NCI-H2227 (cell line): ENCODE results near the gene RANBP10.
"Not testable (repeated sequence)": the region's sequence is repeated elsewhere in the genome, so short reads cannot be mapped to it uniquely, and the experiment has no call there.

ENCODE experiments used
- DNase-seq: peaks from one replicate; lab custom pipeline; 2025; ENCODE audit not compliant: unreplicated experiment; lab: John Stamatoyannopoulos, UW

The RANBP10 gene

DNA sequence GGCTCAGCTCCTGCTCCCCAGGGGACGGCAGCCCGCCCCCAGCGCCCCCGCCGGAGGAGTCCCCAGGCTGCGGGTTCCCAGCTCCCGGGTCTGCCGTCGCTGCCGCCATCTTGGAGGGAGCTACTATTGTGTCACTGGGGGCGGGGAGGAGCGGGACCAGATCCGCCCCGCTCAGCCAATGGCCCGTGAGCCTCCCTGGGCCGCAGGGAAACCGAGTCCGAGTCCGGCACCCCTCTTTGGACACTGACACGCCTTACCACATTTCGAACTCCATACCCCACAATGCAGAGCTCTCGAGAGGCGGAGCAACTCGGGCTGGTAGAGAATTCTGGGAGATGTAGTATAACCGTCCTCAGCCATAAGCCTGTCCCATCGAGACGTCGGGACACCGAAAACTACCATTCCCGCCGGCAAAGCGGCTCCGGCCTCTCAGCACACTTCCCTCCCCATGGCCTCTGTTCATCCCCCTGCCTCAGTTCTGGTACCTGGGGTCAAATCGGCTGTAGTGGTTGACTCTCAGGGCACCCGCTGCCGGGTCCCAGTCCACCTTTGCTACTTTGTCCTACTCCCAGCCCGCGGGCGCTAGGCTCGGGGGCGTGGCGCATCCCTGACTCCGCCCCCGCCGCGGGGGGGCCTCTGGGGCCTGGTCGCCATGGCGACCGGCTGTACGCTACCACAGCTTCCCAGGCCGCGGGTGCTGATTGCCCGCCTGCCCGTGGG is at the start of gene RANBP10, which contains the start of gene TSNAXIP1:
Gene RANBP10, minus strand, starts transcription at position 133 of the 720 bp plus-strand sequence. Its CDS starts 24 bp downstream, at position 109.
Gene TSNAXIP1, plus strand, starts transcription at position 462 of the 720 bp plus-strand sequence. CDS start 261 bp downstream, outside the sequence.
- DNase-seq = peak; percentile 97

DNA sequence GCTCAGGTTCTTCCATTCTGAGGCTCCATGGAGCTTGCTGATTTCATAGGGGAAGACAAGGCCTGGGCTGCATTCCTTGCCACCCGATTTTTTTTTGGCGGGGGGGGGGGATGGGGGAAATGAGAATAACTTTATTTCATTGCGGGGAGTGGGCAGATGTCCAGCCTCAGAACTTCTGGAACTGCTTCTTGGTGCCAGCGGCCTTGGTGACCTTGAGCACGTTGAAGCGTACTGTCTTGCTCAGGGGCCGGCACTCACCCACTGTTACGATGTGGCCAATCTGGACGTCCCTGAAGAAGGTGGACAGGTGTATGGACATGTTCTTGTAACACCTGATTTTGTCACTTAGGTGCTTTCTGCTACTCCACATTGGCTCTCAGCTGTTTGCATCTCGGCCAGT is 49.4 kb upstream of the RANBP10 start:
- no peak for DNase-seq

GRCh38 chr16:67853670-67854069 is 47.3 kb upstream of the RANBP10 start:
- DNase-seq = no peak

DNA sequence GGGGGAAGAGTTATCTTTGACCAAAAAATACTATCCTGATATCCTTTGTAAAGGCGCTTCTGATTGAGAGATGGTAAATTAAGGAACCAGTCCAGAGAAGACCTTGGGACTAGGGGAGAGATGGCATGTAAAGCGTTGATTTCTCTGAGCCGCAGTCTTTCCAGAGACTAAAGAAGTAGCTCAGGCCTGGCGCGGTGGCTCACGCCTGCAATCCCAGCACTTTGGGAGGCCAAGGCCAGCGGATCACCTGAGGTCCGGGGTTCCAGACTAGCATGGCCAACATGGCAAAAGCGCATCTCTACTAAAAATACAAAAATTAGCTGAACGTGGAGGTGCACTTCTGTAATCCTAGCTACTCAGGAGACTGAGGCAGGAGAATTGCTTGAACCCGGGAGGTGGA is 41.8 kb upstream of the RANBP10 start:
- DNase-seq = no peak

DNA sequence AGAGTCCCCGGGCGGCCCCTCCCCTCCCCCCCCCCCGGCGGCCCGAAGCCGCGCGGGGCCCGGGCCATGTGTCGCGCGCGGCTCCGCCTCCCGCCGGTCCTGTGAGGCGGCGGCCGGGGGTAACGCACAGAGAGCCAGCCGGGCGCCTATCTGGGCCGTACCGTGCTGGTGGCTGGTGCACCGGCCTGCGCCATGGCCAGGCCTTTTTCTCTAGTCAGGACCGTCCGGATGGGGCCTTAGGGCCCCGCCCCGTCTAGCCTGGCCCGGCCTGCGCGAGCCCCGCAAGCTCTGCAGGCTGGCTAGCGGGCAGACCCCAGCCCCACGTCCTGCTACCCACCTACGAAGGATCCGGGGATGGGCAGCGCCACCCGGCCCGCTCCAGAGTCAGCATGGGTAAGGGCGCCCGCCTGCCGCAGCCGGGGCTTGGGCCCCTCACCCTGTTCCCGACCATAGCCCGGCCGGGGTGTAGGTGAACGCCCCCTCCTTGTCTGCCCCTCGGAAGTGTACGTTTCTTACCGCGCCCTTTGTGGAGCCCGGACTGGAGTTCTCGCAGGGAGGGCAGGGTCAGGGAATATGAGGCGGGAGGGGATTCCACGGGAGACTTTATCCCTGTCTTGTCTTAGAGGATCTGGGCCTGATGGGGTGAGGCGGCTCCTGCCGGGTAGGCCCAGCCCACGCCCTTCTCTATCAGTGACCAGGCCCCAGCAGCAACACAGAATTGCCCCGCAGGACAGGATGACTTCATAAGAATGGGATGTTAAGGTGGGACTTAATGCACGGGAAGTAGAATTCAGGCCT is 40.9 kb upstream of the RANBP10 start, which contains the start of gene CENPT:
Gene CENPT, minus strand, starts transcription at position 630 of the 798 bp plus-strand sequence. CDS start 13,834 bp downstream, outside the sequence.
- DNase-seq = peak; percentile 80

DNA sequence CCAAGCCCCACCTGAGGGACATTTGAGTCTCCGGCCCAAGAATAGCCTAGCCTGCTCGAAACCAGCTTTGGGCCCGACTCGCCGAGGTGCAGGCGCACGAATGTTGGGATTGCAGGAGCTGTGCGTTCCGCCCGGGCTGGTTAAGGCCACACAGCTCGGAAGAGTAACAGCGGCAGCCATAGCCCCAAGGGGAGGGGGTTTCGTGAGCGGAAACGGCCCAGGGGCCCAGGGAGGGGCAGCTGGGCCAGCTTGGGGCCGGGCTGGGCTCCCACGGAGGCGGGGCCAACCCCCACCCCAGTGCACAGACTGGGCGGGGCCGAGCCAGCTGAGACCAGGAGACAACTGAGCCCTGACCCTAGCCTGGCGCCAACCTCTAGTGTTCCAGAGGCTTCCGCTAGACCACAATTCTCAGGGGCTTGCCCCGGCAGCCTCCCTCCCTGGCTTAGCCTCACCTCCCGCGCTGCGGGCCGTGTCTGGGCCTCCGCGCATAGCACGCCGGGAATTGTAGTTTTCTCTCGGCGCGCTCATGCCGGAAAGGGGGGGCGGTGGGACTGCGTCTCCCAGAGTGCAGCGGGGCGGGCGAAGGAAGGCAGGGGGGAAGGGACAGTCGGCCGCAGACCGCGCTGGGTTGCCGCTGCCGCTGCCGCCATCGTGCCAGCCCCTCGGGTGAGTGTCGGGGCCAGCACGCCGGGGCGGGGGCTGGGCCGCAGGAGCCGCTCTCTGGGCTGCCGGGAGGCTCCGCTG is 40.1 kb upstream of the RANBP10 start, which contains the start of gene NUTF2:
Gene NUTF2, plus strand, starts transcription at position 614 of the 744 bp plus-strand sequence. CDS start 18,198 bp downstream, outside the sequence.
- DNase-seq = peak; percentile 94

- no peak for DNase-seq
These were observed 39.6 kb upstream of the RANBP10 start for GRCh38 chr16:67846063-67846319.

DNA sequence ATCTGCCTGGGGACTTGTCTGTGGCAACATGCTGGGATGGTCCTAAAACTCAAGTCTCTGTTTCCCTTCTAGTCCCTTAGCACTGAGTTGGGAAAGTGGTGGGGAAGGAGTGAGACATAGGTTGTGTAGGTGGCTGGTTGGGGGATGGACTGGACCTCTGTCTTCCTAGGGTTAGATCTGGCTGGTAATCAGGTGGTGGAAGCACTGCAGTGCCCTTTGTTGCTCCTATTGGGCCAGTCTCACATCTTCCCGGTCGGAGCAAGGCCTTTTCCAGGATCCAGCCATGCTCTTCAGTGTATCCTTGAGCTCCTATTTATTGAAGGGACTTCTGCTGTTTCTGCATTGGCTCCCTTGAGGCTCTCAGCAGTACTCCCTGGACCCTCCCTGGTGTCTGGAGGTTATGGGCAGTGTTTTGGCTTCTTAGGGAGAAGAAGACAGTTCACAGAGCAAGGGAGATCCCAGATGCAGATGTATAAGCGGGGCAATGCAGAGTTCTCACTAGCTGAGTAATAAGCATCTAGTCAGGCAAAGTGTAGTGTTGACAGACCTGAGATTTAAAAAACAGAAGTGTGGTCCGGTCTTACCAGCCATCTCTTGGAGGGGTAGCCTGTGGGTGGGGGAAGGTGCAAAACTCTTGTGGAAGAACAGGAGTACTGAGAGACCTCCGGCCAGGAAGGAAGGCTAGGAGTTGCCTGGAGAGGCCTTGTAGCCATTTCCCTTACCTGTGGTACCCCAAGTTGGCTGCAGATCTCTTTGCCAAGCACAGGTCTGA is 39.1 kb upstream of the RANBP10 start:
- DNase-seq = no peak

DNA sequence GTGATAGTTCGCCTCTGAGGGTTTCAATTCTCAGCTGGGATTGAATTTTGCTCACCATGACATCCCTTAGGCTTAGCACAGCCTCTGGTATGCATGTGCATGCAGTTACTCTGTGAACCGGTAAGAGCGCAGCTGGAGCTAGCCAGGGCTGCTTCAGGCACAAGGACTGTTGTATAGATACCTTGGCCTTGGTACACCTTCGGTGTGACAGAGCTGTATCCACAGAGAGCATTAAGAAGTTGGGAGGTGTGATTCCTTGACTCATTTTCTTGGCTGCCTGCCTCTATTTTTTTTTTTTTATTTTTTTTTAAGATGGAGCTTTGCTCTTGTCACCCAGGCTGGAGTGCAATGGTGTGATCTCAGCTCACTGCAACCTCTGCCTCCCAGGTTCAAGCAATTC is 38.1 kb upstream of the RANBP10 start:
- peak; percentile 21 for DNase-seq

- no peak for DNase-seq
These were observed 37.0 kb upstream of the RANBP10 start for GRCh38 chr16:67843343-67843765.

DNA sequence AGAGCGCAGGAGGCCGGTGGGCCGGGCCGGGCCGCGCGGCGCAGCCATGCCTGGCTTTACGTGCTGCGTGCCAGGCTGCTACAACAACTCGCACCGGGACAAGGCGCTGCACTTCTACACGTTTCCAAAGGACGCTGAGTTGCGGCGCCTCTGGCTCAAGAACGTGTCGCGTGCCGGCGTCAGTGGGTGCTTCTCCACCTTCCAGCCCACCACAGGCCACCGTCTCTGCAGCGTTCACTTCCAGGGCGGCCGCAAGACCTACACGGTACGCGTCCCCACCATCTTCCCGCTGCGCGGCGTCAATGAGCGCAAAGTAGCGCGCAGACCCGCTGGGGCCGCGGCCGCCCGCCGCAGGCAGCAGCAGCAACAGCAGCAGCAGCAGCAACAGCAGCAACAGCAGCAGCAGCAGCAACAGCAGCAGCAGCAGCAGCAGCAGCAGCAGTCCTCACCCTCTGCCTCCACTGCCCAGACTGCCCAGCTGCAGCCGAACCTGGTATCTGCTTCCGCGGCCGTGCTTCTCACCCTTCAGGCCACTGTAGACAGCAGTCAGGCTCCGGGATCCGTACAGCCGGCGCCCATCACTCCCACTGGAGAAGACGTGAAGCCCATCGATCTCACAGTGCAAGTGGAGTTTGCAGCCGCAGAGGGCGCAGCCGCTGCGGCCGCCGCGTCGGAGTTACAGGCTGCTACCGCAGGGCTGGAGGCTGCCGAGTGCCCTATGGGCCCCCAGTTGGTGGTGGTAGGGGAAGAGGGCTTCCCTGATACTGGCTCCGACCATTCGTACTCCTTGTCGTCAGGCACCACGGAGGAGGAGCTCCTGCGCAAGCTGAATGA is 36.4 kb upstream of the RANBP10 start:
- peak; percentile 69 for DNase-seq

- peak; percentile 95 for DNase-seq
These were observed 35.6 kb upstream of the RANBP10 start, which contains the start of gene THAP11 for GRCh38 chr16:67841816-67842508. TSS of gene THAP11 (plus strand) at chr16:67842320. CDS start at chr16:67842555, 235 bp downstream.

DNA sequence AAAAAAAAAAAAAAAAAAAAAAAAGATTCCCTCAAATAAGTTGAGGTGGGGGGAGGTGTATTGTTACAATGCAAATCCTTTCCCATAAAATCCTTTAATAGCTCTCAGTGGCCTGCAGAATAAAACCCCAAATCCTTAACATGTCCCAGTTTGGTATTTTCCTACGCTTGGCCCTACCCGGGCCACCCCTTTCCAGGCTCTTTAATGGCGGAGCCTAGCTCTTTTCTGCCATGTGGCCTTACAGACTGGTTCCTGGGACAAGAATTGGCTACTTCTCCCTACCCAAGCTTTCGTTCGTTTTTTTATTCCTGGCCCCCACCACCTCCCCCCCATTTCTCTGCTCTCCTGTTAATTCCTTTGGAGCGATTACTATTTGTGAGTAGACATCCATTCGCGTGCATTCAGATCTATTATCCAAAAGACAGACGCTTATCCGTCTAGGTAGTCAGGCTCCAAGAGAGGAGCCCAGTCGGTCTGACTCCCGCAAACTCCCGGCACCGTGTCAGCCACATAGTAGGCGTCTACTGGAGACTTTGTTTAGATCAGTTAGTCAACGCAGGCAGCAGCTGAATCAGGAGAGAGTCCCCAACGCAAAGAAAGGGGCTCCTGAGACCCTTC is 34.9 kb upstream of the RANBP10 start:
- DNase-seq = no peak

DNA sequence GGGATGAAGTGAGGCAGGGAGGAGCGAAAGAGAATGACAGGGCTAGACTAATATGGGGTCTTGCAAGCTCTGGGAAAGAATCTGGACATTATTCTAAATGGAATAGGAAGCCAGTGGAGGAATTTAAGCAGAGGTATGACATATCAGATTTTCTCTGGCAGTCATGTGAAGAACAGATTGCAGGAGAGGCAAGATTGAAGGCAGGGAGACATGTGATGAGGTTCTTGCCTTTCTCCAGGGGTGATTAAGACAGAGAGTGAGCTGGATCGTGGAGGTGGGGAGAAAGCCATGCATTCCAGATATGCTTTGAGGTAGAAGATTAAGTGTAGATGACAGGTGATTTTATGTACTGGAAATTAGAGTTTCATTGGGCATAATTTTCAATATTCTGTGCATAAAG is 31.5 kb upstream of the RANBP10 start:
- no peak for DNase-seq

DNA sequence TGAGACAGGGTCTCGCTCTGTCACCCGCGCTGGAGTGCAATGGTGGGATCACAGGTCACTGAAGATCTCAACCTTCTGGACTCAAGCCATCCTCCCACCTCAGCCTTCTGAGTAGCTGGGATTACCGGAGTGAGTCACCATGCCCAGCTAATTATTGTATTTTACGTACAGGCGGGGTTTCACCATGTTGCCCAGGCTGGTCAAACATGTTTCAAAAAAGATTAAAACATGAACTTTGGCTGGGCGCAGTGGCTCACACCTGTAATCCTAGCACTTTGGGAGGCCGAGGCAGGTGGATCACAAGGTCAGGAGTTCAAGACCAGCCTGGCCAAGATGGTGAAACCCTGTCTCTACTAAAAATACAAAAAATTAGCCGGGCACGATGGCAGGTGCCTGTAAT is 30.8 kb upstream of the RANBP10 start:
- not testable (repeated sequence) for DNase-seq

DNA sequence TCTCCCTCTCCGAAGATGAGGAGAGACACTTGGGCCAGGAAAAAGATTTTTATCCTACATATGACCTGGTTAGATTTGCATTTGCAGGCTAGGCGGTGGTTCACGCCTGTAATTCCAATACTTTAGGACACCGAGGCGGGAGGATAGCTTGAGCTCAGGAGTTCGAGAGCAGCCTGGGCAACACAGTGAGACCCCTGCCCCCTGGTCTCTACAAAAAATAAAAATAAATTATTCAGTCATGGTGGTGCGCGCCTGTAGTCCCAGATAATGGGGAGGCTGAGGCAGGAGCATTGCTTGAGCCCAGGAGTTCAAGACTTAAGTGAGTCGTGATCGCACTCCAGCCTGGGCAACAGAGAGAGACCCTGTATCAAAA is 27.9 kb upstream of the RANBP10 start:
- DNase-seq = no peak

GRCh38 chr16:67833415-67834241 is 27.3 kb upstream of the RANBP10 start:
- DNase-seq = peak; percentile 92

GRCh38 chr16:67833030-67833414 is 26.7 kb upstream of the RANBP10 start:
- peak; percentile 9 for DNase-seq
